Ascending aorta (tissue), 2 donors: ENCODE data around the gene PRKAR1A. TPM values are rescaled to one million over a fixed set of nuclear protein-coding genes. Genes with fewer than 3 reads are reported as not detected.

ENCODE experiments used
- DNase-seq, 2 donors: peaks; one replicate each; pipeline ENCODE4 v3.0.0-alpha.2; 2019; ENCODE audit warnings: low spot score in 2 of 2
- H3K27ac ChIP-seq, 2 donors: fragments of 200-600 bp; sonication (generic); one replicate each; pipeline ENCODE4 v1.5.1; 2016 to 2017; ENCODE audit warnings: mild to moderate bottlenecking in 1 of 2
- H3K27me3 ChIP-seq: fragments of 200-600 bp; sonication (generic); one replicate; pipeline ENCODE4 v1.5.1; 2017
- H3K36me3 ChIP-seq, 2 donors: fragments of 200-600 bp; sonication (generic); one replicate each; pipeline ENCODE4 v1.5.1; 2016
- H3K4me1 ChIP-seq, 2 donors: fragments of 200-600 bp; sonication (generic); one replicate each; pipeline ENCODE4 v1.5.1; 2016 to 2017; ENCODE audit warnings: mild to moderate bottlenecking in 1 of 2
- H3K4me3 ChIP-seq, 2 donors: fragments of 200-600 bp; sonication (generic); one replicate each; pipeline ENCODE4 v1.5.1; 2016 to 2017; ENCODE audit warnings: mild to moderate bottlenecking in 1 of 2
- H3K9me3 ChIP-seq, 2 donors: fragments of 200-600 bp; sonication (generic); one replicate each; pipeline ENCODE4 v1.5.1; 2016
- intact Hi-C: fragments of 100-400 bp; cut with DNase I; formaldehyde crosslinking; loops from one replicate; pipeline ENCODE4 v1.15.1; 2023
- total RNA-seq: library from RNA; depleted of rRNA; stranded (reverse); fragments of >200 nt; gene quantifications from one replicate; pipeline ENCODE4 v1.1.0, GENCODE V29; 2016
- TF ChIP-seq, protein P1 (sequence below), 3 experiments: fragments of 200-600 bp in 2 of 3; fragments of 450-650 bp in 1 of 3; sonication (generic) in 2 of 3; IDR thresholded peaks; one replicate each; pipeline ENCODE4 v1.5.1; 2016 to 2019; ENCODE audit warnings: antibody characterized with exemption in 3 of 3, mild to moderate bottlenecking in 1 of 3, moderate library complexity in 1 of 3

The PRKAR1A gene
- 233 TPM for total RNA-seq

DNA sequence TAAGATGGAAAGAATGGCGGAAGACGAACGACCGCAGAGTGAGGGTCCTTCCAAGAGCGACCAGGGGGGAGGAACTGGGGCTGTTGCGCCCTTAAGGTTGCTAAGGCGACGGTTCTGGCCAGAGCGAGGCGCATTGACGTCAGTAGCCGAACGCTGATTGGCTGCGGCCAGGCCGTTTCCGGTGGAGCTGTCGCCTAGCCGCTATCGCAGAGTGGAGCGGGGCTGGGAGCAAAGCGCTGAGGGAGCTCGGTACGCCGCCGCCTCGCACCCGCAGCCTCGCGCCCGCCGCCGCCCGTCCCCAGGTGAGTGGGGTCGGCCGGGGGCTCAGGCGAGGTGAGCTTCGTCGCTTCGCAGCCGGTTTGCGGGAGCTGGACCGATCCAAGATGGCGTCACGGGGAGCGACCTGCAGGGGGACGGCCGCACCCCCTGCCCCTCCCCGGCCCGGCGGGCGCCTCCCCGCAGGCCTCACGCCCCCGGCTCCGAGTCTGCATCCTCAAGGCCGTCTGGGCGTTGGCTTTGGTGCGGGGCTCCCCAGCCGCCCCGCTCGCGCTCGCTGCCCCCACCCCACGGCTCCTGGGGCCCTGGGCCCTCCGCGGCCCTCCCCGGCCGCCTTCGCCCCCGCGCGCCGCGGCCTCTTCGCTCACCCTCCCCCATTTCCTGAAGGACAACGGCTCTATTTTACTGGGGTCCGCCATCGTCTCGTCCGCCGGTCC is at the start of gene PRKAR1A:
PRKAR1A (plus strand) TSS at position 184 of the 713 bp plus-strand sequence. CDS start 2,970 bp downstream, outside the sequence.
- Histone ChIP-seq H3K27me3 (no peaks in the 10 kb centered on the region), H3K27ac (peak within 1 kb of the TSS; percentile 96), H3K4me1 (peaks cover 0 to 25% of the 10 kb centered on the region in 2 donors), H3K36me3 (peaks cover 2 to 11% of the 10 kb centered on the region in 2 donors), H3K9me3 (no peaks in the 10 kb centered on the region), H3K4me3 (peak within 1 kb of the TSS; percentile 88 to 100)
- TF ChIP-seq, protein P1, sequence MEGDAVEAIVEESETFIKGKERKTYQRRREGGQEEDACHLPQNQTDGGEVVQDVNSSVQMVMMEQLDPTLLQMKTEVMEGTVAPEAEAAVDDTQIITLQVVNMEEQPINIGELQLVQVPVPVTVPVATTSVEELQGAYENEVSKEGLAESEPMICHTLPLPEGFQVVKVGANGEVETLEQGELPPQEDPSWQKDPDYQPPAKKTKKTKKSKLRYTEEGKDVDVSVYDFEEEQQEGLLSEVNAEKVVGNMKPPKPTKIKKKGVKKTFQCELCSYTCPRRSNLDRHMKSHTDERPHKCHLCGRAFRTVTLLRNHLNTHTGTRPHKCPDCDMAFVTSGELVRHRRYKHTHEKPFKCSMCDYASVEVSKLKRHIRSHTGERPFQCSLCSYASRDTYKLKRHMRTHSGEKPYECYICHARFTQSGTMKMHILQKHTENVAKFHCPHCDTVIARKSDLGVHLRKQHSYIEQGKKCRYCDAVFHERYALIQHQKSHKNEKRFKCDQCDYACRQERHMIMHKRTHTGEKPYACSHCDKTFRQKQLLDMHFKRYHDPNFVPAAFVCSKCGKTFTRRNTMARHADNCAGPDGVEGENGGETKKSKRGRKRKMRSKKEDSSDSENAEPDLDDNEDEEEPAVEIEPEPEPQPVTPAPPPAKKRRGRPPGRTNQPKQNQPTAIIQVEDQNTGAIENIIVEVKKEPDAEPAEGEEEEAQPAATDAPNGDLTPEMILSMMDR (IDR thresholded peaks at IDR 0.05) = peak in 1 of 3 experiments; percentile 11
- DNase-seq = peak; percentile 78 to 96
- intact Hi-C loops = loop anchor here (2.0 to 5.0 kb wide), 5 partner anchors 56 to 795 kb away; partner anchors contain the start of genes NOL11 and WIPI1

DNA sequence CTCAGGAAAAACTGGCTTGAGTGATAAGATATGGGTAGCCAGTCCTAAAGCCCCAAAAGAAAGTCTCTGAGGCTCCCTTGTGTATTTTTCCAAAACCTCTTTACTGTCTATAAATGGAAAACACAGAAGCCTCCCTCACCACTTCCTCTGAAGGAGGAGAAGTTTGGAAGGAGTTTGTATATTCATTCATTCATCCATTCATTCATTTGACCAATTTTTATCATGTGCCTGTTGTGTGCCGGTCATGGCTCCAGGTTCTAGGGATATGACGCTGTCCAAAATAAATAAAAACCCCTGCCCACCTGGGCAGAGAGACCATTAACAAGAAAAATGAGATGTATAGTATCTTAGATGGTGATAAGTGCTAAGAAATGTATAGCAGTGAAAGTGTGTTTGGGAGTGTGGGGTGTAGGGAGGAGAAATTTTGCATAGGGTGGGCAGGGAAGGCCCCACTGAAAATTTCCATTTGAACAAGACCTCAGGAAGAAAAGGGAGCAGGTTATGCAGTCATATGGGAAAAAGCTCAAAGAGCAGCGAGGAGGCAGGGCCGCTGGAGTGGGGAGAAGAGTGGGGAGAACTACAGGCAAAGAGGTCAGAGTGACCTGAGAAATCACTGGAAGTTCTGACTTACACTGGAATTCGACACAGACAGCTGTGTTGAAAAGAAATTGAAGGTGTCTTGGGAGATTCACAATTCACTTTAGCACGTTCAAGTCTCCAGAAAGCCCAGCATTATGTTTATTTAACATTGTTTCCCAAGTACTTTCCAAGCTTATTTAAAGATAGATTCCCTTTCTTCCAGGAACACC is 48.8 kb upstream of the PRKAR1A start:
- TF ChIP-seq, protein P1 (IDR thresholded peaks at IDR 0.05) = no peak
- no peak overlapping the region for H3K4me3 ChIP-seq
- intact Hi-C loops = loop anchor here (1.0 to 10.0 kb wide), 4 partner anchors 27 to 499 kb away; no protein-coding TSS in a partner anchor
- no peak overlapping the region for H3K27ac ChIP-seq
- no peaks in the 10 kb centered on the region for H3K36me3 ChIP-seq
- H3K27me3 ChIP-seq = no peaks in the 10 kb centered on the region
- no peak for DNase-seq
- peaks cover 0 to 2% of the 10 kb centered on the region in 2 donors for H3K4me1 ChIP-seq
- no peaks in the 10 kb centered on the region for H3K9me3 ChIP-seq

DNA sequence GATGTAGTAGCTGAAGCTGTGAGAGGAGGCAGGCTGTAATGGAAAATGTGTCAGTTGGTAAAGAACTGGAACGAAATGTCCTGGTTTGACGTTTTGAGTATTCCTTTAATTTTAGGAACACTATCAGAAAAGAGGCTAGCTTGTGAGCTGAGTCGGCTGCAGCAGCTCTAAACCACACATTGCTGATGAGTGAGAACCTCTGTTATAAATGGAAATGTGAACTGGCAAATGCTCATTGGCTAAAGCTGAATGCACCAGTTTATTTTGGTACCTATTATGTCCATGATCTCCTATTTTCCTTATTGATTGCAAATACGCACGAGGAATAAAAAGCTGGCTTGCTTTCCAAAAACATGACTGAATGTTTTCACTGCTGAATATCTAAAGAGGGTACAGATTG is 43.9 kb upstream of the PRKAR1A start:
- no peaks in the 10 kb centered on the region for H3K9me3 ChIP-seq
- no peaks in the 10 kb centered on the region for H3K4me1 ChIP-seq
- TF ChIP-seq, protein P1 (IDR thresholded peaks at IDR 0.05) = no peak
- no peak for DNase-seq
- intact Hi-C loops = loop anchor here (2.0 to 10.0 kb wide), 2 partner anchors 42 to 504 kb away; no protein-coding TSS in a partner anchor
- no peaks in the 10 kb centered on the region for H3K27me3 ChIP-seq
- H3K4me3 ChIP-seq = no peak overlapping the region
- H3K36me3 ChIP-seq = no peaks in the 10 kb centered on the region
- H3K27ac ChIP-seq = peak overlapping the region; percentile 67 to 83

DNA sequence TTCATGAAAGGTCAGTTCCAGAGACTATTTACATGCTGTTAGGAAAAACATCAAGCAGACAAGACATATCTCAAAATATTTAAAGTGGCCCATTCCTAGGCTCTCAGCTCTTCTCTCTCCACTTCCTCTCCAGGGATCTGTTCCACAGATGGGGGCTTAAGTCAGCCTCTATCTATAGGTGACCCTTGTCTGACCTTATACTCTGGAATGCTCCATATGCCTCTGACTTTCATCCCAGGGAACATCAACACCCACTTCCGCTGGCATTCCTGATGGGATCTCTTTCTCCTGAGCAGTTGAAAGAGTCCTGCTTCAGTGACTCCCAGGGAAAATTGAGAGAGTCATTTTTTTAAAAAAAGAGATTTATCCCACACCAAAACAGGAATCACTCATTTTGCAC is 43.4 kb upstream of the PRKAR1A start:
- no peaks in the 10 kb centered on the region for H3K4me1 ChIP-seq
- TF ChIP-seq, protein P1 (IDR thresholded peaks at IDR 0.05) = no peak
- H3K27ac ChIP-seq = peak overlapping the region; percentile 56 to 83
- H3K4me3 ChIP-seq = no peak overlapping the region
- H3K27me3 ChIP-seq = no peaks in the 10 kb centered on the region
- H3K36me3 ChIP-seq = no peaks in the 10 kb centered on the region
- no peak for DNase-seq
- H3K9me3 ChIP-seq = no peaks in the 10 kb centered on the region
- intact Hi-C loops = loop anchor here (2.0 to 10.0 kb wide), 2 partner anchors 42 to 504 kb away; no protein-coding TSS in a partner anchor

DNA sequence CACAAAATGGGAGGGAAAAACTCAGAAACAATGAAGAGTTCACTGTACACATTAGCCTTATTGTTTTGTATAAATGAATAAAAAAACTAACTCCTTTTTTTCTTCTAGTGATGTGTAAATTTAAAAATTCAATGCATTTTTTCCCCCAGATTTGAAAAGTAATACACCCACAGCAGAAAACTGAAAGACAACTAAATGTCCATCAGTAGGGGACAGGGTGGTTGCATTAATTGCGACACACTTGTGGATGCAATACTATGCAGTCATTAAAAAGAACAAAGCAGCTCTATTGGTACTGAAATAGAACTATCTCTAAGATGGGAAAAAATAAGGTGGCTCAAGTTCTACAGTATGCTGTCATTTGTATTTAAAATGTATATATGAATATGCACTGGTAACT is 41.3 kb upstream of the PRKAR1A start:
- TF ChIP-seq, protein P1 (IDR thresholded peaks at IDR 0.05) = no peak
- Histone ChIP-seq H3K27ac (no peak overlapping the region), H3K27me3 (no peaks in the 10 kb centered on the region), H3K36me3 (no peaks in the 10 kb centered on the region), H3K4me3 (no peak overlapping the region), H3K4me1 (no peaks in the 10 kb centered on the region), H3K9me3 (no peaks in the 10 kb centered on the region)
- no peak for DNase-seq
- intact Hi-C loops = no loop called here
